ENCODE data around the gene MYH15. TPM values are rescaled to one million over a fixed set of nuclear protein-coding genes. Genes with fewer than 3 reads are reported as not detected.

Gene MYH15
- total and polyA plus RNA-seq, 2 of the 8 experiments (the other 6 are each of a cell fraction or from before 2014, with no cell fraction given): under 0.01 TPM; not detected in 1

- TF ChIP-seq CHD7 (IDR thresholded peaks at IDR 0.05; ENCODE audit: insufficient replicate concordance, low read length) (no peak), SUZ12 (IDR thresholded peaks at IDR 0.05; ENCODE audit: low read length) (no peak), CHD1 (IDR thresholded peaks at IDR 0.05; ENCODE audit: low read depth, low read length) (no peak), TCF12 (IDR thresholded peaks at IDR 0.05; ENCODE audit: low read depth, low read length) (no peak), KDM1A (IDR thresholded peaks at IDR 0.05; ENCODE audit: borderline replicate concordance, low read length) (no peak), JUND (IDR thresholded peaks at IDR 0.05; ENCODE audit: low read length) (no peak)
Observed at GRCh38 chr3:108491456-108491855, 18.9 kb downstream of the MYH15 start (continued).
